ENCODE results near the gene TMC2.
A peak's percentile ranks its signal among the peaks of the same experiment; 100 is the strongest.

Gene TMC2

DNA sequence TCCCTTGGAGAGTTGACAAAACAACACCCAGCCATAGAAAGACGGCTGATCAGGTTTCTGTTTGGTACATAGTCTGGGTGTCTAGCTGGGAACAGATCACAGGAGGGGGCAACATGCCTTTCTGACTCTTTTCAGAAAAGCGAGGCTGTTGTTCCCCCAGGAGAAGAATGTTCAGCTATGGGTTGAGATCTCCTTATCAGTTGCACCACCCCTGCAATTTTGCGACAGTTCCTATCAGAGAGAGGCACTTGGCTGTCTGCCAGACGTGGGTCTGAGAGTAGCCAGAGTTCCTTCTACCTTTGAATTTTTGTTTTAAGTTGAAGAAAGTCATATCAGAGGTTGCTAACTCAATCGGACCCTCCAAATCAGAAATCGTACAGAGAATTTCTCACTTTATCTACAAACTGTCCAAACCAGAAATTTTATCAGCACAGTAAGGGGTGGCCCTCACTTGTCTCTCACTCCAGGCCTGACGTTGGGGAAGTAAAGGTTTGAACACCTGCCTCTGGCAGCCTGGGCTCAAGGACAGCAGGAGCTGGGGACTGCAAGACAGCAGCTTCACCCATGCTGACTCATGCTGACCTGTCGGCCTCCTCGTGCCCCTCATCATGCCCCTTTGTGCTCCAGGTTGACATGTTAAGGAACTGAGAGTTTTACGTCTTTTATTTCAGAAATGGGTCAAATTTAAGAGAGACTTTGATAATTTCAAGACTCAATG is 42.3 kb downstream of the TMC2 start:
- Histone ChIP-seq H3K27me3 (replicated peaks) (no peaks in the 10 kb centered on the region), H3K27ac (no peak overlapping the region), H3K36me3 (replicated peaks) (no peaks in the 10 kb centered on the region), H3K4me3 (ENCODE audit: low read depth, low read length) (no peak overlapping the region)
- TF ChIP-seq, protein P1, sequence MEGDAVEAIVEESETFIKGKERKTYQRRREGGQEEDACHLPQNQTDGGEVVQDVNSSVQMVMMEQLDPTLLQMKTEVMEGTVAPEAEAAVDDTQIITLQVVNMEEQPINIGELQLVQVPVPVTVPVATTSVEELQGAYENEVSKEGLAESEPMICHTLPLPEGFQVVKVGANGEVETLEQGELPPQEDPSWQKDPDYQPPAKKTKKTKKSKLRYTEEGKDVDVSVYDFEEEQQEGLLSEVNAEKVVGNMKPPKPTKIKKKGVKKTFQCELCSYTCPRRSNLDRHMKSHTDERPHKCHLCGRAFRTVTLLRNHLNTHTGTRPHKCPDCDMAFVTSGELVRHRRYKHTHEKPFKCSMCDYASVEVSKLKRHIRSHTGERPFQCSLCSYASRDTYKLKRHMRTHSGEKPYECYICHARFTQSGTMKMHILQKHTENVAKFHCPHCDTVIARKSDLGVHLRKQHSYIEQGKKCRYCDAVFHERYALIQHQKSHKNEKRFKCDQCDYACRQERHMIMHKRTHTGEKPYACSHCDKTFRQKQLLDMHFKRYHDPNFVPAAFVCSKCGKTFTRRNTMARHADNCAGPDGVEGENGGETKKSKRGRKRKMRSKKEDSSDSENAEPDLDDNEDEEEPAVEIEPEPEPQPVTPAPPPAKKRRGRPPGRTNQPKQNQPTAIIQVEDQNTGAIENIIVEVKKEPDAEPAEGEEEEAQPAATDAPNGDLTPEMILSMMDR (IDR thresholded peaks at IDR 0.05; ENCODE audit: low read depth, low read length, missing control alignments) = no peak
- DNase-seq = no peak
- in situ Hi-C loops (cut with HindIII; ENCODE audit: low pct_ligation_motif_present, low sequenced_read_pairs) = no loop called here

DNA sequence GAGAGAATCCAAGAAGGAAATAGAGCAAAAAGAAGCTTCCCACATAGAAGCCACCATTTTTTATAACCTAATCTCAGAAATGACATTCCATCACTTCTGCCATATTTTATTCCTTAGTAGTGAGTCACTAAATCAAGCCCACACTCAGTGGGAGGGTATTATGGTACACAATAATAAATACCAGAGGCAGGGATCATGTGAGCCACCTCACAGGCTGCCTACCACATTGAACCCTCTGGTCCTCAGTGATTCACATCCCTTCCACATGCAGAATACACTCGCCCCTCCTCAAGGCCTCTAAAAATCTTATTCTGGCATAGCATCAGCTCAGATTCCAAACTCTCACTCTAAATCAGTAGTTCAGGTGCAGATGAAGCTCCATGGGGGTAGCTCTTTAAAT is 49.4 kb downstream of the TMC2 start:
- TF ChIP-seq, protein P1 (IDR thresholded peaks at IDR 0.05; ENCODE audit: low read depth, low read length, missing control alignments) = no peak
- Histone ChIP-seq H3K4me3 (ENCODE audit: low read depth, low read length) (no peak overlapping the region), H3K27me3 (replicated peaks) (no peaks in the 10 kb centered on the region), H3K36me3 (replicated peaks) (no peaks in the 10 kb centered on the region), H3K27ac (peak overlapping the region; percentile 28)
- in situ Hi-C loops (cut with HindIII; ENCODE audit: low pct_ligation_motif_present, low sequenced_read_pairs) = no loop called here
- peak; percentile 90 for DNase-seq

DNA sequence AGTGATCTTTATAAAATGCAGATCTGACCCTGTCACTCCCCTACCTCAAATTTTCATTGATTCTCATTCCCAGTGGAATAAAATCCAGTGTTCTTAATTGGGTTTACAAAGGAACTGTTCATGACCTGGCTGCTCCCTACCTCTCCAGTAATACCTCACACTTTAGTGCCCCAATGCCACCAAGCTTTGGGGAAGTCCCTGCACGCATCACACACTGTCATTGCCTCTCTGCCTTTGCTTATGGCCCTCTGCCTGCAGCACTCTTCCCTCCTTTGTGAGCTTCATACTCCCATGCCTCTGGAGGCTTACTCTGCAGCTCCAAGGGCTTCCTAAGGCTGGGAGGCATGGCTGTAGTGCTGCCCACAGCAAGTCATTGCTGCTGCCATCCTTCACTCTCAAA is 57.4 kb downstream of the TMC2 start:
- Histone ChIP-seq H3K36me3 (replicated peaks) (no peaks in the 10 kb centered on the region), H3K27me3 (replicated peaks) (no peaks in the 10 kb centered on the region)
- TF ChIP-seq, protein P1 (IDR thresholded peaks at IDR 0.05; ENCODE audit: low read depth, low read length, missing control alignments) = no peak

DNA sequence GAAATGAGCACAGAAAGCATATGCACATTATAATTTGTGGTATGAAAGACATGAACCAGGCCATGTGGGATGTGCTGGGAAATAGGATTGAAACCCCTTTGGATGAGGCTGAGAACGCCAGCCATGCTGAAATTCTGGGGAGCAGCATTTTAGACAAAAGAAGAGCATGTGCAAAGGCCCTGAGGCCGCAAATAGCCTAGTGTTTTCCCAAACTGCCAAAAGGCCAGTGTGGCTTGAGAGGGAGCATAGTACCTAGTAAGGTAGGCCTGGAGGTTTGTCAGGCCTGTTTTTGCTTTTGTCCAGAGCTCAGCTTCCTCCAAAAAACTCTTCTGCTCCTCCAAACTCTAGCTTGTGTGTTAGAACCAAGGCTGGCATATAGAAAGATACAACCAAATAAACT is 58.7 kb downstream of the TMC2 start:
- Histone ChIP-seq H3K27ac (no peak overlapping the region), H3K27me3 (replicated peaks) (no peaks in the 10 kb centered on the region), H3K4me3 (ENCODE audit: low read depth, low read length) (no peak overlapping the region), H3K36me3 (replicated peaks) (no peaks in the 10 kb centered on the region)
- in situ Hi-C loops (cut with HindIII; ENCODE audit: low pct_ligation_motif_present, low sequenced_read_pairs) = no loop called here
- DNase-seq = no peak
- TF ChIP-seq, protein P1 (IDR thresholded peaks at IDR 0.05; ENCODE audit: low read depth, low read length, missing control alignments) = no peak

More for the DNA sequence above, 57.4 kb downstream of the TMC2 start:
- Histone ChIP-seq H3K27ac (no peak overlapping the region), H3K4me3 (ENCODE audit: low read depth, low read length) (no peak overlapping the region)
- in situ Hi-C loops (cut with HindIII; ENCODE audit: low pct_ligation_motif_present, low sequenced_read_pairs) = no loop called here
- DNase-seq = no peak

DNA sequence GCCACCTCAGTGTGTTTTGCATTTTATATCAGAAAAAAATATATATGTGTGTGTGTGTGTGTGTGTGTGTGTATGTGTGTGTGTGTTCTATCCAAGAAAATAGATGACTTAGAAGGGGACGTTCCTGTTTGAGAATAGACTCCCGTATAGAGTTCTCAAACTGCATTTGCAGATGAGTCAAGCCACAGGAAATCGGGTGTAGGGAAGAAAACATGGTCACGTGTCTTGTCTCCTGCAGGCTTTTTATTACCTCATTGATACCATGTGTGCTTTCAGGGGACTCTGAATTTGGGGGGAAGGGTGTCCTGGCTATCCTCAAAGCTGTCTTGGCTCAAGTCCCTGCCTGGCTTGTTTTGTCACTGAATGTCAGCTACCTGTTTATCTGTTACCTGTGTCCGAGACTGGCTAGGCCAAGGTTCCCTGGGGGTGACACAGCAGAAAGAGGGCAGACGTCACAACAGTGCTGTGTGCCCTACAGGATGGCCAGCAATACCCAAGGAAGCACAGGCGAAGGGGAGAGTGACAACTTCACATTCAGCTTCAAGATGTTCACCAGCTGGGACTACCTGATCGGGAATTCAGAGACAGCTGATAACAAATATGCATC is 60.4 kb downstream of the TMC2 start:
- no peak overlapping the region for H3K4me3 ChIP-seq (ENCODE audit: low read depth, low read length)
- no peak overlapping the region for H3K27ac ChIP-seq
- no peaks in the 10 kb centered on the region for H3K27me3 ChIP-seq (replicated peaks)
- peak; percentile 65 for DNase-seq
- TF ChIP-seq, protein P1 (IDR thresholded peaks at IDR 0.05; ENCODE audit: low read depth, low read length, missing control alignments) = no peak
- H3K36me3 ChIP-seq (replicated peaks) = no peaks in the 10 kb centered on the region
- in situ Hi-C loops (cut with HindIII; ENCODE audit: low pct_ligation_motif_present, low sequenced_read_pairs) = no loop called here
